ENCODE results near the gene FBXO21. TPM values are rescaled to one million over a fixed set of nuclear protein-coding genes. Genes with fewer than 3 reads are reported as not detected.

The FBXO21 gene
- total RNA-seq, 3 donors from 2014 or later (not counting 1 experiment from before 2014, with no cell fraction given) = 39.8 to 48.8 (median 39.9) TPM

GRCh38 chr12:117125272-117125613 is 65.0 kb downstream of the FBXO21 start:
- 82% methylated on average over 6 of the region's 6 CpGs for WGBS (ENCODE audit: insufficient coverage)
- H3K27ac Mint-ChIP-seq = no peak overlapping the region
- Histone ChIP-seq H3K27me3 (ENCODE audit: control insufficient read depth, insufficient read depth, low read length) (no peaks in the 10 kb centered on the region), H3K36me3 (ENCODE audit: control insufficient read depth, insufficient read depth, low read length) (no peaks in the 10 kb centered on the region), H3K4me1 (ENCODE audit: control insufficient read depth, insufficient read depth, low read length) (no peaks in the 10 kb centered on the region), H3K4me3 (ENCODE audit: low read length) (no peak overlapping the region), H3K9me3 (ENCODE audit: control insufficient read depth, insufficient read depth, low read length) (no peaks in the 10 kb centered on the region), H3K27ac (ENCODE audit: low read length) (no peak overlapping the region)
- H3K36me3 Mint-ChIP-seq = no peaks in the 10 kb centered on the region
- H3K27me3 Mint-ChIP-seq (ENCODE audit: low read depth in 2 of 2) = no peaks in the 10 kb centered on the region
- peaks cover 0 to 2% of the 10 kb centered on the region in 2 donors for H3K9me3 Mint-ChIP-seq
- intact Hi-C loops (cut with micrococcal nuclease) = no loop called here
- no peak overlapping the region for H3K4me3 Mint-ChIP-seq
- no peaks in the 10 kb centered on the region for H3K4me1 Mint-ChIP-seq
- no peak for ATAC-seq
- no peak for TF ChIP-seq CTCF (IDR thresholded peaks at IDR 0.05)
- no peak for DNase-seq

GRCh38 chr12:117124421-117125271 is 65.6 kb downstream of the FBXO21 start:
- ATAC-seq = no peak
- WGBS (ENCODE audit: insufficient coverage) = 78% methylated on average over 8 of the region's 8 CpGs

GRCh38 chr12:117121441-117121840 is 68.8 kb downstream of the FBXO21 start:
- H3K9me3 Mint-ChIP-seq = peaks cover 0 to under 1% of the 10 kb centered on the region in 2 donors
- WGBS (ENCODE audit: insufficient coverage) = 86% methylated on average over 3 of the region's 3 CpGs
- Histone ChIP-seq H3K27me3 (ENCODE audit: control insufficient read depth, insufficient read depth, low read length) (no peaks in the 10 kb centered on the region), H3K4me1 (ENCODE audit: control insufficient read depth, insufficient read depth, low read length) (peaks cover 7% of the 10 kb centered on the region), H3K9me3 (ENCODE audit: control insufficient read depth, insufficient read depth, low read length) (no peaks in the 10 kb centered on the region), H3K36me3 (ENCODE audit: control insufficient read depth, insufficient read depth, low read length) (no peaks in the 10 kb centered on the region), H3K27ac (ENCODE audit: low read length) (no peak overlapping the region), H3K4me3 (ENCODE audit: low read length) (no peak overlapping the region)
- no peak for TF ChIP-seq CTCF (IDR thresholded peaks at IDR 0.05)
- DNase-seq (no peak), ATAC-seq (no peak)
- no peaks in the 10 kb centered on the region for H3K27me3 Mint-ChIP-seq (ENCODE audit: low read depth in 2 of 2)
- H3K4me3 Mint-ChIP-seq = no peak overlapping the region
- intact Hi-C loops (cut with micrococcal nuclease) = no loop called here
- H3K36me3 Mint-ChIP-seq = no peaks in the 10 kb centered on the region
- H3K27ac Mint-ChIP-seq = no peak overlapping the region
- H3K4me1 Mint-ChIP-seq = peaks cover 0 to 7% of the 10 kb centered on the region in 2 donors

More at GRCh38 chr12:117124421-117125271, 65.6 kb downstream of the FBXO21 start:
- TF ChIP-seq CTCF (IDR thresholded peaks at IDR 0.05) = no peak
- H3K9me3 ChIP-seq (ENCODE audit: control insufficient read depth, insufficient read depth, low read length) = no peaks in the 10 kb centered on the region
- H3K27ac Mint-ChIP-seq = no peak overlapping the region
- no peak for DNase-seq
- H3K27ac ChIP-seq (ENCODE audit: low read length) = no peak overlapping the region
- H3K4me3 Mint-ChIP-seq = no peak overlapping the region
- no peaks in the 10 kb centered on the region for H3K36me3 ChIP-seq (ENCODE audit: control insufficient read depth, insufficient read depth, low read length)
- intact Hi-C loops (cut with micrococcal nuclease) = no loop called here
- peaks cover 0 to 3% of the 10 kb centered on the region in 2 donors for H3K4me1 Mint-ChIP-seq
- no peaks in the 10 kb centered on the region for H3K27me3 ChIP-seq (ENCODE audit: control insufficient read depth, insufficient read depth, low read length)
- no peaks in the 10 kb centered on the region for H3K27me3 Mint-ChIP-seq (ENCODE audit: low read depth in 2 of 2)
- no peak overlapping the region for H3K4me3 ChIP-seq (ENCODE audit: low read length)
- H3K36me3 Mint-ChIP-seq = no peaks in the 10 kb centered on the region
- peaks cover 2% of the 10 kb centered on the region for H3K4me1 ChIP-seq (ENCODE audit: control insufficient read depth, insufficient read depth, low read length)
- peaks cover 0 to 2% of the 10 kb centered on the region in 2 donors for H3K9me3 Mint-ChIP-seq

Measured in natural killer cell (primary cell).